ENCODE measurements around the gene FPGS.

GRCh38 chr9:127818574-127818973, 15.9 kb downstream of the FPGS start:
- no peak for TF ChIP-seq POLR2A (IDR thresholded peaks at IDR 0.05; ENCODE audit: low read depth)
- TF ChIP-seq EP300 (IDR thresholded peaks at IDR 0.05), result no peak
- no peak for TF ChIP-seq CTCF (IDR thresholded peaks at IDR 0.05)
- no peak for TF ChIP-seq POLR2AphosphoS5 (IDR thresholded peaks at IDR 0.05)
